Measurements from ENCODE around the gene C2orf72.
"Not testable (repeated sequence)": the region's sequence is repeated elsewhere in the genome, so short reads cannot be mapped to it uniquely, and the experiment has no call there.

The C2orf72 gene

DNA sequence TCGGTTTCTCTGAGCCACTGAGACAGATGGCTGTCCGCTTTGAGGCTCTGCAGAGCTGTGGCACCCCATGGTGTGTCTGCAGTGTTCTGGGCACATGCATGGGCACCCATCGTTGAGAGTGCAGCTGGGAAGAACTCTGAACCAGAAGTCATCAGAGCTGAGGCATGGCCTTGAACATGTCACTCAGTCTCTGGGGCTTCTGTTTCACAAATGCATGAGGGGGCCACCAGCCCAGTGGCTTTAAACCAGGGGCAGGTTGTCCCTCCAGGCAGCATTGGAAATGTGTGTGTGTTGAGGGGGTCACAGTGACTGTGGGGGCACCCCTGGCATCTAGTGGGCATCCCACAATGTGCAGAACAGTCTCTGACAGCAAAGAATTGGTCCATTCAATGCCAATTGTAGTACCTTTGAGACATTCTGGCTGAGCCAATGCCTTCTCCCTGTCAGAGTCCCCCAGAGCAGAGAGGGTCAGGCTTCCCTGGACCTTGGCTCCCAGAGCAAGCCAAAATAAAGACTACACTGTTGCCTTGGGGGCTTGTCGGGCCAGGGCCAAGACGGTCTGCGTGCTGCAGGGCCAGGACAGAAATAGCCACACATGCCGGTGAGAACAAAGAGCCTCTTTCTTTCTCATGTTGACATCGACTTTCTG, 10.1 kb downstream of the C2orf72 start:
- no peak for DNase-seq

DNA sequence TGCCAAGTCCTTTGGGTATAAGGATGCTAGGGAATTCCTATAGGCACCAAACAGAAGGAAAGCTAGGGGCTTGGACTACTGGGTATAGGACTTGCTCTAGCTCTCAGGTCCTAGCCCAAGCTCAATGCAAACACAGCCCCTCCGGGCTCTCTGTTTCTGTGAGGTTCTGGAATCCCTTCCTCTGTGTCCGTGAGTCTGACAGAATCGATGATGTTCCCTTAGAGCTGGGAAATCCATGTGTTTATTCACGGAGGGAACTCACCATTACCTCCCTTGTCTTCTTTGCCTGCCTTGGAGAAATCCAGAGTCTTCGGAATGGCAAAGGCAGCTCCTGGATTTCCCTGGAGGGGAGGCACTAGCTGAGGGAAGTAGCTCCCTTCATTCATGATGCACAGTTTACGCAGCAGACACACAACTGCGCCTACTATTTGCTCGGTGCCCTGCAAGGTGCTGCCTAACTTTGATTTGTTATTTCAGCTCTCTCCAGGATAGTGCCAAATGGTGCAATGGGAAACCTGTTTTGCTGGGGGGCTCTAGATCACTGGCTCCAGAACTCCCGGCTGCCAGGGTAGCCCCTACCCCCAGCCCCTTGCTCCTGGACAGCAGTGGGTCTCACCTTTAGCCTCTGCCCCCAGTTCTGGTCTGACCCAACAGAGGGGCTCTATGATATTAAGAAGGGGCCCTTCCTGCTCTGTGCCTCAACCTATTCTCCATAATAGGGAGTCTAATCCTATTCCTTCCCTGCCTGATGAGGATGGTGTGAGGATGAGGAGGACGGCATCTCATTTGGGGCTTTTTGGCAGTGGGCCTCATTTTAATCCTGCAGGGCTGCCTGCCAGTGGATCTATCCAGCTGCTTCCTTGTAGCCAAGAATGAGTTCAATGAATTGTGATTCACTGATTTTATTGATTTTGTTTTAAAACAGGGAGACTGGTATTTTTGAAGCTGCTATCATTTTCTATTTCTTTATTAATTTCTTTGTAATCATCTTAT, 10.9 kb downstream of the C2orf72 start:
- DNase-seq = no peak

DNA sequence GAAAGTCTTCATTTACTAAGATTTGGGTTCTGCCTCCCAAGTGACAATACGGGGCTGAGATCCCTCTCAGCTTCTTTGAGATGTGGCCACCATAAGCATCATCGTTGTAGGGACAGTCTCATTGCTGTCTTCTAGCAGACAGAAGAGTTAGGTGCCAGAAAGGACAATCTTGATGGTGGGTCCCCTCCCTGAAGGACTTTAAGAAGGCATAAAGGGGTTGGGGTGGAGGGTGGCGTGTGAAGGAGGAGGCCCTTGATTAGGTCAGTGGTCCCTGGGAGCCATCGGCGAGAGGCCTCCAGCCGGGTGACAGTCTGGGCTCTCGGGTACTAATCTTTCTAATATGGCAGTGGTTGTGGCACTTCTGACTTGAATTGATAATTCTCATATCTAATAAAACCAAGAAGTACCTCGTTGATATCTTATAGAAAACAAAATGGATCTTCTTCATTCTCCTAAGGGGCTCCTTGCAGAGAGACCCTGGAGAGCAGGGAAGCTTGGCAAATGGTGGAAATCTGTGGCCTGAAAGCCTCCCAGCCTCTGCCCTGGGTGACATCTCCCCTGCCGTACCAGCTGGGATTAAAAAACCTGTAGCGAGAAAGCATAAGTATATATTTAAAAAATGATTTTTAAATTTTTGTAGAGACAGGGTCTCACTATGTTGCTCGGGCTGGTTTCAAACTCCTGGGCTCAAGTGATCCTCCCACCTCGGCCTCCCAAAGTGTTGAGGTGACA, 12.1 kb downstream of the C2orf72 start:
- DNase-seq = no peak

DNA sequence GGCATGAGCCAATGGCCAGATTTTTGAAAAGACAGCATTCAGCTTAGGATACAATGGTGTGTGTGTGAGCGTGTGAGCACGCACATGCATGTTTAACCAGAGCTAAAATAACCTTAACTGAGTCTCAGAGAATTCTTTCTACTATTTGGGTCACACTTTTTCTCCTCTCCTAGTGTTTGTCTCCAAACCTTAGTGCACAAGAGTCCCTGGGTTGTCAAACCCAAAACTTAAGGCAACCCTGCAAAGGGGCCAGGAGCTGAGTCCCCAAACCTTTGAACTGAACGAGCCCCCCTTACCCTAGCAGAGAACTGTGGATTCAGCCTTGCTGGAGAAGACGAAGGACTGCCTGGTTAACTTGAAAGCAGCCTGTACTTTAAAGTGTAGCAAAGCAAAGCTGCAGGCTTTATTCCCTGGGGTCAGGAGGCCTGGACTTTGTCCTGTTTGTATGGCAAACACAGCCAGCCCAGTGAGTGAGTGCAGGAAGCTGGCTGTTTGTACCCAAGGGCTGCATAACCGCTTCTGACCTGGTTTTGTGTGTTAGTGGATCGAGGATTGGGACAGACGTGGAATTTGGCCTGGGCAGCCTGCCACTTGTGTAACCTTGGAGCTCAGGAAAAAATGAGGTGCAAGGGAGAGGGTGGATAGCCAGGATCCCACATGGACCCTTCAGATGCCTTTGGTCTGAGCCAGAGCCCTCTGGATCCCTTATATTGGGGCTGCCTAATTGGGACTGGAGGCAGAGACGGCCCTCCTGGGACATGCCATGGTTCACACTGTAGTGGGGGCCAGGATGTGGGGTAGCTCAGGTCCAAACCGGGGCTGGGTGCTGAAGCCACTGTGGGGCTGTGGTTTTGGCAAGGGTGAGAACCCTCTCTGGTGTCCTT, 12.9 kb downstream of the C2orf72 start:
- DNase-seq = no peak

DNA sequence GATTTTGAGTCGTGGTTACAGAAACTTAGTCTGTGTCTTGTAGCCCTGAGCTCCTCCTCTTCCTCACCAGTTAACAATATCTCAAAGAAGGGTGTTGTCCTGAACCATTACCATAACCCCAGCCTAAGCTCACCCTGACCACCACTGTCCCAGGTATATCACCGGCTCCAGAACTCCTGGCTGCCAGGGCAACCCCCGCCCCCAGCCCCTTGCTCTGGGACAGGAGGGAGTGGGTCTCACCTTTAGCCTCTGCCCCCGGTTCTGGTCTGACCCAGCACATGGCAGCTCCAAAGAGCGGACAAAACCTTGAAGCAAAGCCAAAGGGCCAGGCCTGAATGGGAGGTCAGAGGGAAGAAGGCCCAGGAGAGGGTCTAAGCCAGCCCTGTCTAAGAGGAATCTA, 13.8 kb downstream of the C2orf72 start:
- DNase-seq = no peak

DNA sequence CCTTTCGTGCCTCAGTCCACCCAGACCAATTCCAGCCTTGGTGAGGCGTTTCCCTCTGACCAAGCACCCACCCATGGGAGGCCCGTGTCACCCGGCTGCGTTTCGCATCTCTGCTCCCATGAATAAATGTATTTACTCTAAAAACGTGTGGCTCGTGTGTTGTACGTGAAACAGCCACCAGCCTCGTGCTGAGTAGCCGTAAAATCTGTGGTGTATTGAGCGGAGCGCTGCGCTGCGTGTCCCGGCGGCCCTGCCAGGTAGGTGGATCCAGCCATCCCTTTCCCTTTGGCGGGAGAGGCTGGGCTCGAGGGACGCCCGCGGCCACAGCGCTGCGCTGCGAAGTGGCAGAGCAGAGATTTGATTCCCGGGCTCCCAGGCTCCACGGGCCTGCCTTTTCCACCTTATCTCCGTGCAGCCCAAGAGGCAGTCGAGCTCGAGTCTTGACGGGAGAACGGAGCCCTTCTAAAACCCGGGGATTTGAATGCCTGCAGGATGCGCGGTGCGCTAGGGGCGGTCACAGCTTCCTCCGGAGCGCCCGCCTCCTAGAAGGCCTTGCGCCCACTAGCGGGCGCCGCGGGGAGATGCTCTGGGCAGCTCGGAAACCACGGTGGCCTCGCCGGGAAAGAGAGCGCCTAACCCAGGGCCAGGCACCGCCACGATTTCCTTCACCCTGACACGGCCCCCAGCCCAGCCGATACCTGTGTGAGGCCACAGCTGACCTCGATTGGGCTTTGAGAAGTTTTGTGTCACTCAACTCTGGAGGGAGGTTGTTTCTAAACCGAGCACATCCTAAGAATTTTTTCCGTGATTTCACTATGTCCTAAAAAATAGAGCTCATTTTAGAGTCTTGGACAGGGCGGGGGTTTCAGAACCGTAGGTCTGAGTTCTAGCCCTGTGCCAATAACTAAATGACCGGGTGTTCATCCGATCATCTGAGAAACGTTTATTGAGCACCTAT, 15.4 kb downstream of the C2orf72 start:
- DNase-seq = peak; percentile 73

DNA sequence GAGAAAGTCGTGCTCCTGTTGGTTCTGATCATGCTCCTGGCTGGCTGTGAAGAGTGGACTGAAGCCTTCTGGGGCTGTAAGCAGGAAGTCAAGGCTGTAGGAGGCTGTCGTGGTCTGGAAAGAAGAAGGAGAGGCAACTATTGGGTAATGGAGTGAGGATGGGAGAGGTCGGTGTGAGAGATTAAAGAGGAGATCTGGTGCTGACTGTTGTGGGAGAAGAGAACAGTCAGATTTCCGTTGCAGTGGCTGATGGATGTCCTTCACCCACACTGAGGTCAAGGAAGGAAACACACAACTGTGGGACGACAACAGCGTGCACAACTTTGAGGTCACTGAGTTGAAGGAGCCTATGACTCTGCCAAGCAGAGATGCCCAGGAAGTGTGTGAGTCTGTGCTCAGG, 16.5 kb downstream of the C2orf72 start:
- DNase-seq = no peak

DNA sequence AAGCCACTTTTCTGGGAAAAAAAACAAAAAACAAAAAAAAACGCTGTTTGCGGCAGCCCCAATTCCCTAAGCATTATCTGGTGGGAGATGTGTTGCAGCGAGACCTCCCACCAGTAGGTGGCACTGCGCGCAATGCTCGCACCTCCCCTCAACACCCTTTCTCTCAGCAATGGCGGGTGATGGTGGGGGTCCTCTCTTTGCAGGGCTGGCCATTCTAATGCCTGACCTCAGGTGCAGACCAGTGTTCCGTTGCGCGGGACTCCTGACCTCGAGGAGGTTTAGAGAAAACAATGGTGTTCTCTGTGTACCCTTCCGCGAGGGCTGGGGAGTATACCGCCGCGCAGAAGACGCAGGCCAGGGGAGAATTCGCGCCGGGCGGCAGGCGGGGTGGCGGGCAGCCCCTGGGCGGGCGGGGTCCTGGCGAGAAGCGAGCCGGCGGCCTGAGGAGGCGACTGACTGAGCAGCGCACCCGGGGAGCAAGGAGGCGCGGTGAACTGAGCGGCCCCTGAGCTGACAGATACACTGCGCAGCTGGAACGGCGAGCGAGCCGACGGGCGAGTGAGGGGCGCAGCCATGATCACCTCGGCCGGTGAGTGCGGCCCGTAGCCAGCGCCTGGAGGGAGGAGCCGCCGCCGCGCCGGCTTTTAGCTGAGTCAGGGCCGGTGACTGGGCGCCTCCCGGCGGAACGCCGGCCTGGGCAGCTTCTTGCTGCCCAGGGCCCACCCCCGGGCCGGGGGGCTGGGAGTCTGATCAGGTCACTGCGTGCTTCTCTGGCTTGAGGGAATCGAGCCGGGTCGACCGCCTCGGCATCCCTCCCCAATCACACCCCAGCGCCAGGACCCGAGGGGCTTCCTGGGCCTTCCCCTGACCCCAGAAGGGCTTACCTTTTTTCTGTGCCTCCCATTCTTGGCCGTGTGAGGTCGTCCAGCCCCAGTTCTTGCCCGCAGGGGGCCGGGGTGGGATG, 19.4 kb downstream of the C2orf72 start, which contains the start of gene PSMD1:
TSS of gene PSMD1 (plus strand) at position 415 of the 964 bp plus-strand sequence. CDS start at position 574, 159 bp downstream.
- peak; percentile 79 for DNase-seq

DNA sequence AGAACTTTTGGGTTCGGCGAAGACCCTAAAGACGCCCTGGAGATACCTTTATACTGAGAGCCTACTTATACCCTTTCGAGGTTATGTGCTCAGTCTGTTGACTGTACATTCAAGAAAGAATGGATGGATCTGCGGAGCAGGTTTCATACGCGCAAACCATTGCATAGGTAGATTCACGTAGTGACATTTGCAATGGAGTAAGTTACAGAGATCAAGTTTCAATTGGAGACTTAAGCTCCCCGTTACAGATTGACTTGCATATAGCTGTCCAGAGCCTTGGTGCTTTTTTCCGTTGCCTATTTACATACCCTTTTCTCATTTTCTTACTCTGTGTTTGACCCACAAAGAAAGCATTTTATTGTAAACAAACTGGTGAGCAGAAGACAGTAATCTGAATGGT, 20.3 kb downstream of the C2orf72 start:
- no peak for DNase-seq

DNA sequence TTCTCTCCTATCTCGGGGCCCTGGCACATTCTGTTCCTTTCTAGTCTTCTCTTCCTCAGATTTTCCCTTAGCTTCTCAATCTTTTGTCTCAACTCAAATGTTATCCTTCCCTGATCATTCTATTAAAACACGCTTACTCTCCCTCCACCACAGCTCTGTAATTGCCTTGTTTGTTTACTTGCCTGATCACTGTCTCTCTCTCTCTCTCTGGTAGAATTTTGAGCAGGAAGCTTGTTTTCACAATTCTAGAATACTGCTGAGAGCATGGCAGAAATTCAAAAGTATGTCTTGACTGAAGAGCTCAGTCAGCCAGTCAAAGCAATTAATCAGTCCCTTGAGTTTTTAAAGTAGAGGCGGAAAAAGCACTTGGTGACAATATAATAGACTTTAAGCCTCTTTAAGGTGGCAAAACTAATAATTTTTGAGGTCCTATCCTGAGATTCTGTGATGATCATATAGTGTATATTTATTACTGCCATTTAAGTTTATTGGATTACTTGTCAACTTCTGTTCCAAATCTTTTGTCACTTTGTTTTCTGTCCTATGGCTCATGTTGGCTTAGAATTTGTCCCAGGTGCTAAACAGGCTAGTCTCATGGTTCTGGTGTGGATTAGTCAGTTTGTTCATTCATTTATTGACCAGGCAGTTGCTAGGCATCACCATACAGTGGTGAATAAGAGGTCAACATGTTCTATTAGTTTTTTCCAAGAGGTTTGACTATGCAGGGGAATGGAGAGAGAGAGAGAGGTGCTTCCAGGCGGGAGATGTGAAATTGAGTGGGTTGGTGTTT, 21.6 kb downstream of the C2orf72 start:
- no peak for DNase-seq

DNA sequence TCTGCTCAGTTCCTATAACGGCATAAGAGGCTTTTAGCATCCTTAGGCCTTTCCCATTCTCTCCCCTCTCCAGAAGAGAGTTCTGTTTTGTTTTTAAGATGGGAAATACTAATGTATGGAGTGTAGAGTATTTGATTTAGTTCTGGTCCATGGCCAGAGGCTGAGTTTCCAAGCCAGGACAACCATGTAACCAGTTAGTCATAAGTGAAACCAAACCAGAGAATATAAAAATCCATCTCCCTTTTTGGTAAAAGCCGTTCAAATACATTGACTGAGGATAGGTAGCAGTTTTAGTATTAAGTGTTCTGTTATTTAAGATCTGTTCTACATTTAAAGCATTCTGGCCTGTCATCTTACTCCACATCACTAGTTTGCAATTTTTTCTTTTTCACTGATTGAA, 22.4 kb downstream of the C2orf72 start:
- DNase-seq = no peak

DNA sequence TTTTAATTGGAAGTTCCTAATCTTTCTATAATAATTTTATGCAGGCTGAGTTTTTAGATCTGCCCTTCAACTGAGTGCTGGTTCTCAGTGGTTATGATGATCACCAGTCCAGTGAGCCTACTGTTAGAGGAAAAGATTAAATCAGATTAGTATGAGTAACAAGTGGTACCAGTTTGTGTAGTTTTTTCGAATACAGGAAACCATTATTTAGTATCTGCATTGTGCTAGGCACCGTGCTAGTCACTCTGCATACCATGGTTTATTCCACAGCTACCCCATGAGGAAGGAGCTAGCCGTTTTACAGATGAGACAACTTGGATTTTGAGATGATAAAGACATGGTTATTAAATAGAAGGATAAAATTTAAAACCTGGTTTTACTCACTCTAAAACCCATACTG, 25.5 kb downstream of the C2orf72 start:
- no peak for DNase-seq

DNA sequence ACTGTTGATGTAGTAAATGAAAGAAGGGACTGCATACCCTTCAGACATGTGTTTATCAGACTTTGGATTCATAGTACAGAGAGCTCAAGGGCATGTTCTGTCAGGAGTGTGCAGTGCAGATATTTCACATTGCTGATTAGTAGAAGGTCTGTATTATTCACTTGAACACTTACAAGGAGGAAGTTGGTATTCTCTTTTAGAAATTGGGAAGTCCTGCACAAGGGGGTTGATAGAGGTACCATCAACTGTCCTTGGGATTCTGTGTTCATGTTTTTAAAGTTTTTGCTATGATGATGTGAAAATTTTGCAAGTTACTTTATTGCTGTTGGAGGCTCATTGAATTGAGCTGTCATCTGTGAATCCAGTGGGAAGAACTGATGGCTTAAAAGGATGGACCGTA, 26.0 kb downstream of the C2orf72 start:
- DNase-seq = no peak

DNA sequence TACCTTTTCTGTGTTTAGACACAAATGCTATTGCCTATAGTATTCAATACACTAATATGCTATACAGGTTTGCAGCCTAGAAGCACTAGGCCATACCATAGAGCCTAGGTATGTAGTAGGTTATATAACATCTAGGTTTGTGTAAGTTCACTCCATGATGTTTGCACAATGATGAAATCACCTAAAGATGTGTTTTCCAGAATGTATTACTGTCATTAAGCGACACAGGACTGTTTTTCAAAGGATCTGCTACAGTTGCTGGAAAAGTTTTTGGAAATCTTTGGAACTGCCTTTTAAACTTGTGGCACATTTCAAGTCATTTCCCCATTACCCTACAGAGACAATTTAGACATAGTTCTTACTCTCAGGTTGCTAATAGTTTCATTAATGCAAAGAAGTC, 28.6 kb downstream of the C2orf72 start:
- DNase-seq = no peak

DNA sequence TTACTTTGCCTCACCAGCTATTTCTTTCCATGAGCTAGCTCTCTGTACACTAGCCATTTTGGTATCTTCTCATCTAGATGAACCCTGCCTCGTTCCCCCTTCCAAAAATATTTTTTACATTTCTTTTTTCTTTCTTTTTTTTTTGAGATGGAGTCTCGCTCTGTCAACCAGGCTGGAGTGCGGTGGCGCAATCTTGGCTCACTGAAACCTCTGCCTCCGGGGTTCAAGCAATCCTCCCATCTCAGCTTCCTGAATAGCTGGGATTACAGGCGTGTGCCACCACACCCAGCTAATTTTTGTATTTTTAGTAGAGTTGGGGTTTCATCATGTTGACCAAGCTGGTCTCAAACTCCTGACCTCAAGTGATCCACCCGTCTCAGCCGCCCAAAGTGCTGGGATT, 30.2 kb downstream of the C2orf72 start:
- DNase-seq = not testable (repeated sequence)

DNA sequence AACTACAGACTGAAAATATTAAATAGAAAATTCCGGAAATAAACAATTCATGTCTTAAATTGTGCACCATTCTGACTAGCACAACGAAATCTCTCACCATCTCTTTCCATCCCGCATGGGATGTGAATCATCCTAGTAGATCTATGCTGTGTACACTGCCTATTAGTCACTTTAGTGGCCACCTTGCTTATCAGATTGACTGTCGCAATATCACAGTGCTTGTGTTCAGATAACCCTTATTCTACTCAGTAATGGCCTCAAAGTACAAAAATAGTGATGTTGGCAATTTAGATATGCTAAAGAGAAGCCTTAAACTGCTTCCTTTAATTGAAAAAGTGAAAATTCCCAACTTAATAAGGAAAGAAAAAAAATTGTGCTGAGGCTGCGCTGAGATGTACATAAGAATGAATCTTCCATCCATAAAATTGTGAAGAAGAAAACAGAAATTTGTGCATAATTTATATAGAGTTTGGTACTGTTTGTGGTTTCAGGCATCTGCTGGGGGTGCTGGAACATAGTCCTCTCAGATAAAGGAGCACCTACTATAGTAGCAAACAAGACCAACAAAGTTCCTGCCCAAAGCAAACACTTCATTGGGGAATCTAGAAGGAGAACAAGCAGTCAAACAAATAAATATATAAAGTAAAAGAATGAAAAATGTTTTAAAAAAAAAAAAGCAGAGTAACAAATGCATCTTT, 31.4 kb downstream of the C2orf72 start:
- DNase-seq = no peak

DNA sequence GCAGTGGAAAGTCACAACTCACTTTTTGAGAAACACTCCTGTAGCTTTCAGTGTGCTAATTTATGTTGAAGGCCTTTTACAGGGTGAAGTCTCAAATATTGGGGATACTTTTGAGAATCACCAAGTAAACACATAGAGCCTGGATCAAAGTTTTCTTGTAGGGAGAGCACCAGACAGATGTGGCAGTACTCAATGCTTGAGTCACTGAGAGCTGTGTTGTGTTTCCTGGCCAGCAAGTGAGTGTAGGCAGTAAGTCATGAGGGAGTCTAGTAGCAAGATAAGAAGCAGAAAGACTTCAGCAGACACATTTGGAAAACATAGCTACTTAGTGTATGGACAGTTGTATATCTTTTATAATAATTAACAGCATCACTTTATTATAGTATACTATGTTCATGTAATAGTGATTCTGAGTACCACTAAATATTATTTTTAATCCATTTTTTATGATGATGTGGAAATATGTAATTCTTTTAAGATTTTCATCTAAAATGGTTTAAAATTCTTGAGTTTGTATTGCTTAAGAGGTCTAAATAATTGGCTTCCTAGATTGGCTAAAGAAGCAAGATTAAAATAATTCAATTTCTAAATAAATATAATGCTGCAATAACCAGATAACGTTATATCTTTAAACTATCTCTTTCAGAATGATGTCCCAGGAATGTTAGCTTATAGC, 32.2 kb downstream of the C2orf72 start:
- DNase-seq = no peak

DNA sequence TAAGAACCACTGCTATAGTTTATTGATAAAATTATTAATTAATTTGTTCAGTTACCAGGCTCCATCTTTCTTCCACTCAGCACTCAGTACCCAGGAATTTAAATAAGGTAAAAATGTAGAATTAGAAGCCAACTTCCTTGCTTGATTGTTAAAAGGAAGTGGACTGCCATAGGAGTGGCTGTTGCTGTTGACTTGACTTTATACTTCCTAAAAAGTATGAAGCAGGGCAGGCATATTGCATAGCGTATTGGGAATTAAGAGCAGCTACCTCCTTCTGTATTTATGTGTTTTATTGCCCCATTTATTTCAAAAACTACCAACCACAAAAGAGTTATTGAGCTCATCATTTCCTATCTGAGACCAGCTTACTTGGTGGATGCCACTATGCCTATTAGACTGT, 47.2 kb downstream of the C2orf72 start:
- DNase-seq = no peak

Measured in 8988T (cell line).